GM19463 (cell line): Measurements from ENCODE around the gene SIGLEC15.
A peak's percentile ranks its signal among the peaks of the same experiment; 100 is the strongest.
"Not testable (repeated sequence)": the region's sequence is repeated elsewhere in the genome, so short reads cannot be mapped to it uniquely, and the experiment has no call there.

Source experiments
- ATAC-seq: cut with Tn5 transposase; IDR thresholded peaks from one replicate; pipeline ENCODE4 v1.9.1; 2021; ENCODE audit warnings: mild to moderate bottlenecking, moderate library complexity; ENCODE audit not compliant: unreplicated experiment

SIGLEC15 gene

DNA sequence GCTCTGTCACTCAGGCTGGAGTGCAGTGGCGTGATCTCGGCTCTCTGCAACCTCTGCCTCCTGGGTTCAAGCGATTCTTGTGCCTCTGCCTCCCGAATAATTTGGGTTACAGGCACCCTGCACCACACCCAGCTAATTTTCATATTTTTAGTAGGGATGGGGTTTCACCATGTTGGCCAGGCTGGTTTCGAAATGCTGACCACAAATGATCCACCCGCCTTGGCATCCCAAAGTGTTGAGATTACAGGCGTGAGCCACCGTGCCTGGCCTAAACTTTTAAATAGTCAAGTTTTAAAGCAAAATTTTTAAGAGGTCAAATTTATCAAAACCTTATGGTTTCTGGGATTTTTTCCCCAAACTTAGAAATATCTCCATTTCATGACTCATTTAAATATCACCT is 6.7 kb upstream of the SIGLEC15 start:
- not testable (repeated sequence) for ATAC-seq

GRCh38 chr18:45820106-45820745 is 5.2 kb upstream of the SIGLEC15 start:
- no peak for ATAC-seq

DNA sequence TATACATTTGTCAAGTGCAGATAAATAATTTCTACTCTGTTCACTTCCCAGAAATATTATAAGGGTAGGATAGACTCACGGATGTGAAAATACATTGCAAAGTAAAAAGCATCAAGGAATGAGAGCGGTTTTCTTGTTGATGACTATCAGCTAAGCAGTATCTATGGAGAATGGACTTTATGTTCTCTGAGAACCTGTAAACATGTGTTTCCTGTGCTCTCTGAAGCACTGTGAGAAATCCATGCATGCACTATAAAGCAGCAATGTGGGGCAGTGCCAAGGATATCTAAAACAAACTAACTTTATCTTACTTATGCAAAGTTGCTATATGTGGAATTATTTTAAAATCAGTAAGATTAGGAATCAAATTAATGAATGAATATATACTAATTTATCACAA is 4.4 kb upstream of the SIGLEC15 start:
- ATAC-seq: no peak

DNA sequence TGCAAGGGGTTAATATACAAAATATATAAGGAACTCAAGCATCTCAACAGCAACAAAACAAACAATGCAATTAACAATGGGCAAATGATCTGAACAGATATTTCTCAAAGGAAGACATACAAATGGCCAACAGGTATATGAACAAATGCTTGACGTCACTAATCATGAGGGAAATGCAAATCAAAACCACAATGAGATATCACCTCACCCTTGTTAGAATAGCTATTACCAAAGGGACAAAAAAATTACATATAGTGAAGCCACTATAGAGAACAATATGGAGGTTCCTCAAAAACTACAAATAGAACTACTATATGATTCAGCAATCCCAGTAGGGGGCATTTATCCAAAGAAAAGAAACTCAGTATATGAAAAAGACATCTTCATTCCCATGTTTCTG is 3.8 kb upstream of the SIGLEC15 start:
- no peak for ATAC-seq

DNA sequence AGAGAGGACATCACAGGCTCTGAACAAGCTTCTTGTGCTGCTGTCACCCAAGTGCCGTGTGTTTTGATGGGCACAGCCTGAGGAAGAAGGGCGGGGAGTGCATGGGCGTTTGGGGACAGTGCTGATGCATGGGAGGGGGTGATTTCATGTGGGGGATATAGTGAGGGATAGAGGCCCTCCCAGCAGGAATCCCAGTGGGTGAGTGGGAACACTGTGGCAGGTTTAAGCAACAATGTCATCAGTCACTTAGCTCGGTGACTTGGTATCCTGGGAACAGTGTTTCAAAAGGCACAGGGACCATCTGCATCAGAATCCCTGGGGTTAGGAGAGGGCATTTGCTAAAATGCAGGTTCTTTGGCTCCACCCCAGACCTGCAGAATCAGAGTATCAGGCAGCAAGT is 609 bp downstream of the SIGLEC15 start:
- no peak for ATAC-seq

GRCh38 chr18:45826716-45827115 is 1.2 kb downstream of the SIGLEC15 start:
- ATAC-seq: not testable (repeated sequence)

GRCh38 chr18:45828917-45829811 is 3.7 kb downstream of the SIGLEC15 start:
- ATAC-seq: no peak

GRCh38 chr18:45829855-45830254 is 4.4 kb downstream of the SIGLEC15 start:
- no peak for ATAC-seq

- ATAC-seq: no peak
Measured at GRCh38 chr18:45830917-45831316, 5.4 kb downstream of the SIGLEC15 start.

GRCh38 chr18:45833846-45834245 is 8.4 kb downstream of the SIGLEC15 start:
- ATAC-seq: no peak

DNA sequence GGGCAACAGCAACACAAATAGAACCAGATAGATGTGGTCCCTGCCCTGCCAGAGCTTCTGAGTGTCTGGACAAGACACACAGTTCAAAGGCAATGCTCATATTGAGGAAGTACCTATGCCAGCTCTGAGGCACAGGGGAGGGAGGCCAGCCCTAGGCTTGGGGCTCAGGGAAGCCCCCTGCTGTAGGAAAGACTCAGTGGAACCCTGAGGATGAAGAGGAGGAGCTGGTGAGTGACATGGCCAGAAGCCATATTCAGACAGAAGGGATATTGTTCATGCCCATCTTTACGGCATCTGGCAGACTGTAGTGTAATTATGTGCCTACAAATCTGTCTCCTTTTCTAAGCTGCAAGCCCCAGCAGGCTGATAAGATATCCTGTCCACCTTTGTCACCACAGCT is 8.8 kb downstream of the SIGLEC15 start:
- ATAC-seq: no peak

DNA sequence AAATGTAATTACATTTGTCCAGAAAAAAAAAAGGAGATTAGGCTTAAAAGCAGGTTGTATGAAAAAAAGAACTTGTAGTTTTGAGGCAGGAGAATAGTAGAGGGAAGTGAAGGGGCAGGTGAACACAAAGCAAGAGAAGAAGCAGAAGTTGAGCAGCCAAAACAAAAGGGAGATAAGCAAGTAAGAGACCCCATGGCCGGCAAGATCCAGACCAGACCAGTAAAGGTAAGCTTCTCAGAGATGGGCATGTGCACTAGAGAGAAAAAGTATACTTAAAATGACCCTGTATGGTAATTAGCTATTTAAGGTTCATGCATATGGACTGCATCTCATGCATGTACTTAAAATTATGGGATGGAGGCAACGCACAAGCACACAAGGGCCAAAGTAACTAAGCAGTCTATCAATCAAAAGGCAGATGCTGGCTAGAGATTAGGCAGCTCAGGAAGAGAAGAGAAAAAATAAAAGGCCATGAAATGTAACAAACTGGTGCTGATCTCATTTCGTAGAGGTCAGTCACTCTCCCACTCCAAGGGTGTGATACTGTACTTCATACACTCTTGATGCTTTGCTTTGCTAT is 9.7 kb downstream of the SIGLEC15 start:
- no peak for ATAC-seq

DNA sequence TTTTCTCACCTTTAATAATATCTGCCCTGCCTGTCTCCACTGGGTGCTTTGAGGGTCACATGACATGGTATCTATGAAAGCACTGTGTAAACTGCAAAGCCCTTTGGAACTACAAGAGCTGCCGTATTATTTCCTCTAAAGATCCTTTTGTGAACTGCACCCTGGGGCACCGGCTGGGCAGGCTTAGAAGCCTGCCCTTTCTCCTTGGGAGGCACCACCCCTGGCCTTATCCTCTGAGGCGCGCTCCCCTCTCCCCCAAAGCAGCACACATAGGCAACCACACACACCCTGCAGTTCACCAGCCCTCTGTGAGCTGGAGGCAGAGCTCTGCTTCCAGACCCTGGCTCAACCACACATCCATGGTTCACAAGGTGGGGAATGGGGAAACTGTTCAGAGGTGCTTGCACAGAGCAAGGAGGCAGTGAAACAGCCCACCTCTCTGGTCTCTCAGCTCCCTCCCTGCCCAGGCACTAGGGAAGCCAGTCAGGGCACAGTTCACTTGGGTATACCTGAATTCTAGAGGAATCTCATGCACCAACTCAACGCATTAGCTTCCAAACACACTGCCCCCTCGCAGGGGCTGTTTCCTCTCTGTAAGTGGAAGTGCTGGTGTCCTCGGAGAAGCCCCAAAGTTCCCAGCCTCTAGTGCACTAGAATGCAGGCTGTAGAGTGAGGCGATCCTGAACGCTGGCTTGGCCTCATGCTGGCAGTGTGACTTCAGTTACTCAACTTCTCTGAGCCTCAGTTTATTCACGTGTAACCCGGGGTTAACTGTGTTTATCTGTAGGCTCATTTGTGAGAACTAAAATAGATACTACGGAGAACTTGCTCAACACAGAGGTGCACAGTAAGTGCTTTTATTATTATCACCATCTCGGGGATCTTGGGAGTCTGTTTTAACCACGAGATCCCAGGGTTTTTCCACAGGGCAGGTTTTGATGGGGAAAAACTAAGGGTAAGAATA is 11.0 kb downstream of the SIGLEC15 start:
- ATAC-seq: no peak

- ATAC-seq: peak; percentile 86
Measured at GRCh38 chr18:45837283-45838070, 12.0 kb downstream of the SIGLEC15 start.

- ATAC-seq: no peak
Measured at GRCh38 chr18:45838302-45839070, 13.0 kb downstream of the SIGLEC15 start.

DNA sequence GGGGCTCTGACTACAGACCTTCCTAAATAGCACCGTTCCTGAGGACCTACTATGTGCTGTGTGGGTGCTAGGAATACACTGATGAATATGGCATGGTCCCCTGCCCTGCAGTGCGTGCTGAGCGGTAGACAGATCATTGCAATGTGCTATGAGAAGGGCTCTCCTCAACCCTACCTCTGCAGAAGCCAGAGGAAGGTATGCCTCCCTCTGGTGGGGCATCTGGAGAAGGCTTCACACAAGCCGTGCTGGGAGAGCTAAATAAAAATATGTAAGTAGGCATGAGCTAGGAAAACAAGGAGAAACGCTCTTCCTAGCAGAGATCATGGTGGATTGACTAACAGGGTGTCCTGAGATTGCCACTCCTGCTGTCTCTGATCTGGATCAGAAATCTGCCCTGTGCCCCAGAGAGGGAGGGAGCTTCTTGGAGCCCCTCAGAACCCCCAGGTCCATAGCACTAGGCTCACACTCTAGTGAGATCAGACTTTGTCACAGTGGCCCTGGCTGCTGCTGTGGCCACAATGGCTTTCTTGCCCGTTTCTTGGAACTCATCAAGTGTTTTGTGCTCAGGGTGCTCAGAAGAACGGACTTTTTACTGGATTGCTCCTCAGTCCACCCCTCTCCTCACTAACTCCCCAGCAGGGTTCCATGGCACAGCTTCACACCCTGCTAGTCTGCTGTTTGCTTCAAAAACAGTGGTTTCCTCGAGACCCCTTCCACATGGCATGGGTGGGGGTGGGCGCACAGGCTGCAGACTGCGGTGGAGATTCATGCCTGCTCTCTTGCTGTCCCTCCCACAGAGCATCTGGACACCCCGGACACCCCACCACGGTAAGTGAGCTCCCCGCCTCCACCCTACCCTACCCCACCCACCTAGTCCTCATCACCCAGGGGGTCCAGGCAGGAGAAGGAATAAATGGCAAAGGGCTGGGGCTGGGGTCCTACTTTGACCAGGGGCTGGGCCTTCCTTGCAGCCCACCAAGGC is 14.2 kb downstream of the SIGLEC15 start:
- no peak for ATAC-seq

DNA sequence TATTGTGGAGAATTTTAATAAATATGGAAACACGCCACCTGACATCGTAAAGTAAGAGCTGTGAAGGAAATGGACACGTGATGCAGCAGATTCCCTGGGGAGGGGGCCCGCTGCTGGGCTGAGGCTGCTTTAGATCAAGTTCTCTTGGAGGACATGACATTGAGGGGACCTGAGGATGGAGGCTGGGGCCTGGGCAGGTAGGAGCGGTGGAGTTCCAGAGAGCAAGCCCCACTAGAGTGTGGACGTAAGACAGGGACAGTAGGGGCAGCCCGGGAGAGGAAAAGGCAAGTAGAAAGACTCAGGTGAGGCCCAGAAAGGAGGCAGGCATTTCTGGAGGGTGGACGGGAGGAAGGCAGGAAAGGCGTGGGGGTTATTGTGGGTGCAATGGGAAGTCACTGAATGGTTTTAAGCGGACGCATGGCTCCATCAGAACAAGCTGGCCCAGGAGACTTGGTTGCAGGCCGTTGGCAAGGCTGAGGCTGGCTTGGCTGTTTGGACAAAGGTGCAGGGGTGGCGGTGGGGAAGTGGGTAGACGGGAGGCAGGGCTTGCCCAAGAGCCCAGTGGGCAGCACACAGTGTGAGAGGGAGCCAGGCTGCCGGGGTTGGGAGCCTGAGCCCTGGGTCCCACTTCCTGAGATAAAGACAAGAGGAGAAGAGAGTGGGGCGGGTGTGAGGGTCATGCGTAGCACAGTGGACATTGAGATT is 15.7 kb downstream of the SIGLEC15 start:
- ATAC-seq: no peak
